B cell (primary cell): ENCODE data around the gene COX10. TPM values are rescaled to one million over a fixed set of nuclear protein-coding genes. Genes with fewer than 3 reads are reported as not detected.

Experiments
- ATAC-seq: fragments of 200-7000 bp; cut with Tn5 transposase; one replicate; pipeline ENCODE4 v1.10.0; 2021; ENCODE audit warnings: low read depth, mild to moderate bottlenecking, moderate number of reproducible peaks, moderate library complexity
- CTCF ChIA-PET: fragments of 350-600 bp; sonication (Branson Sonifier 250); formaldehyde crosslinking; loops from one replicate; lab custom pipeline; 2021; ENCODE audit warnings: antibody characterized with exemption, inconsistent platforms; lab: Charles Lee
- POLR2A ChIA-PET: fragments of 350-600 bp; sonication (Branson Sonifier 250); formaldehyde crosslinking; loops from one replicate; lab custom pipeline; 2021; ENCODE audit warnings: antibody characterized with exemption; lab: Charles Lee
- DNase-seq: peaks from one replicate; pipeline ENCODE4 v3.0.0; 2013
- H2AFZ ChIP-seq: 2 replicates; pipeline ENCODE4 v1.6.1; 2012; ENCODE audit warnings: mild to moderate bottlenecking, low read depth, low read length; ENCODE audit not compliant: insufficient read depth, poor library complexity, severe bottlenecking
- H3K27ac ChIP-seq, 2 donors: 1 replicate in 1 of 2; 2 replicates in 1 of 2; pipeline ENCODE4 v1.5.1; 2012 to 2013; ENCODE audit warnings: low read length in 2 of 2, mild to moderate bottlenecking in 2 of 2, moderate library complexity in 1 of 2
- H3K27me3 ChIP-seq, 4 experiments: fragments of 200-600 bp in 1 of 4; sonication (generic) in 1 of 4; replicated peaks in 1 of 4; 1 replicate in 2 of 4; 2 replicates in 2 of 4; pipeline versions ENCODE4 v1.6.1 to v1.7.0; 2013 to 2016; ENCODE audit warnings: low read length in 3 of 4, mild to moderate bottlenecking in 2 of 4, mixed read lengths in 1 of 4, moderate library complexity in 1 of 4; ENCODE audit not compliant: insufficient read depth in 4 of 4, control insufficient read depth in 3 of 4; ENCODE audit errors: control extremely low read depth in 1 of 4
- H3K36me3 ChIP-seq, 2 experiments: replicated peaks in 1 of 2; 1 replicate in 1 of 2; 2 replicates in 1 of 2; pipeline versions ENCODE4 v1.6.1 to v1.7.1; 2013; ENCODE audit warnings: low read length in 1 of 2; ENCODE audit not compliant: insufficient read depth in 2 of 2, control insufficient read depth in 1 of 2; ENCODE audit errors: control extremely low read depth in 1 of 2, extremely low read depth in 1 of 2
- H3K4me1 ChIP-seq, 2 donors: fragments of 200-600 bp in 1 of 2; sonication (generic) in 1 of 2; 1 replicate in 1 of 2; 2 replicates in 1 of 2; pipeline versions ENCODE4 v1.5.1 to v1.6.1; 2013 to 2017; ENCODE audit warnings: low read length in 2 of 2; ENCODE audit not compliant: control insufficient read depth in 2 of 2, insufficient read depth in 2 of 2
- H3K4me2 ChIP-seq: replicated peaks from 2 replicates; pipeline ENCODE3; 2012; ENCODE audit warnings: mild to moderate bottlenecking, low read depth, low read length; ENCODE audit not compliant: poor library complexity, severe bottlenecking
- H3K4me3 ChIP-seq, 5 experiments: fragments of 200-600 bp in 1 of 5; sonication (generic) in 1 of 5; 1 replicate in 3 of 5; 2 replicates in 2 of 5; pipeline versions ENCODE4 v1.5.1 to v1.7.0; 2011 to 2016; ENCODE audit warnings: low read length in 4 of 5, mild to moderate bottlenecking in 4 of 5, low read depth in 2 of 5, control low read depth in 1 of 5, moderate library complexity in 1 of 5; ENCODE audit not compliant: insufficient read depth in 1 of 5; ENCODE audit errors: control extremely low read depth in 1 of 5, extremely low read depth in 1 of 5
- H3K79me2 ChIP-seq: fragments of 200-600 bp; sonication (generic); one replicate; pipeline ENCODE4 v1.6.0; 2016; ENCODE audit warnings: low read length; ENCODE audit not compliant: control insufficient read depth, insufficient read depth
- H3K9ac ChIP-seq: fragments of 200-600 bp; sonication (generic); 2 replicates; pipeline ENCODE4 v1.6.1; 2017; ENCODE audit warnings: mild to moderate bottlenecking, low read length, moderate library complexity
- H3K9me3 ChIP-seq, 3 donors: one replicate each; pipeline versions ENCODE4 v1.6.1 to v1.7.1; 2013; ENCODE audit warnings: low read length in 2 of 3; ENCODE audit not compliant: control insufficient read depth in 2 of 3, insufficient read depth in 1 of 3; ENCODE audit errors: control extremely low read depth in 1 of 3
- H4K20me1 ChIP-seq: 2 replicates; pipeline ENCODE4 v1.6.0; 2012; ENCODE audit warnings: mild to moderate bottlenecking, low read length; ENCODE audit not compliant: insufficient read depth, control insufficient read depth, poor library complexity, severe bottlenecking
- H3K27ac Mint-ChIP-seq: one replicate; pipeline ENCODE4 v1.8.0; 2021; ENCODE audit warnings: mixed read lengths
- H3K27me3 Mint-ChIP-seq: one replicate; pipeline ENCODE4 v1.8.0; 2021; ENCODE audit warnings: mixed read lengths
- H3K4me1 Mint-ChIP-seq: one replicate; pipeline ENCODE4 v1.8.0; 2021; ENCODE audit warnings: mixed read lengths
- H3K4me3 Mint-ChIP-seq: one replicate; pipeline ENCODE4 v1.8.0; 2021; ENCODE audit warnings: mixed read lengths
- H3K9me3 Mint-ChIP-seq: one replicate; pipeline ENCODE4 v1.8.0; 2022; ENCODE audit warnings: mixed read lengths; ENCODE audit not compliant: insufficient read depth
- EZH2 ChIP-seq: IDR thresholded peaks from 2 replicates; pipeline ENCODE4 v1.6.1; 2012; ENCODE audit warnings: borderline replicate concordance, low read depth, mild to moderate bottlenecking, moderate library complexity, low read length; ENCODE audit not compliant: insufficient read depth, poor library complexity, severe bottlenecking
- WGBS: methylation state at CpG from one replicate; pipeline ENCODE4 v1.1.5; 2013; ENCODE audit warnings: missing lambda C conversion rate; ENCODE audit not compliant: insufficient coverage; 5-methylcytosine and 5-hydroxymethylcytosine counted together
- intact Hi-C: fragments of 100-400 bp; cut with micrococcal nuclease; formaldehyde crosslinking; loops from one replicate; pipeline ENCODE4 v1.10.0; 2022
- polyA plus RNA-seq: library from polyadenylated mRNA; depleted of rRNA; stranded (reverse); fragments of >200 nt; gene quantifications from 2 replicates; pipeline ENCODE4 v1.2.3, GENCODE V29; 2012
- total RNA-seq, 2 donors: library from RNA; stranded (reverse); fragments of 120-200 nt in 1 of 2; gene quantifications; 1 replicate in 1 of 2; 2 replicates in 1 of 2; pipeline versions ENCODE4 v1.2.3 to v1.2.4, GENCODE V29; 2013 to 2022
- TF ChIP-seq, protein P1 (sequence below): fragments of 200-600 bp; IDR thresholded peaks from one replicate; pipeline ENCODE4 v1.8.0; 2022; ENCODE audit warnings: antibody characterized with exemption, mild to moderate bottlenecking

The COX10 gene
- total and polyA plus RNA-seq, 2 donors (not counting 1 experiment from before 2014, with no cell fraction given) = 21.8 to 23.3 TPM

DNA sequence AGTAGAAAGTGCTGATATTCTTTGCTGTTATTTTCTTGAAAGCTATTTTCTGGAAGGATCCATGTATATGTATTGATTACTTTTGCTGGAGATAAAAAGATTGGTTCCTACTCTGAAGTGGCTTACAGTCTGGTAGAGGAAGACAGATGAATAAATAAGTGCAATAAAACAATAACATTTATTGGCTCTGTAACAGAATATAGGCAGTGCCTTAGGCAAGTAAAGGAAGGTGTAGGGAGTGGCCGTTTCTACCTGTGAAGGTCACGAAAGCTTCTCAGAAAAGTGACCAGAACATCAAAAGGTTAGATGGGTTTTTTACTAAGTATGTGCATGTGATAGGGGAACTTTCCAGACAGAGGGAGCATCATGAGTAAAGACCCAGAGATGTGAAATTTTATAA, 43.1 kb downstream of the COX10 start:
- H3K27me3 Mint-ChIP-seq = no peaks in the 10 kb centered on the region
- 94% methylated on average over 2 of the region's 2 CpGs for WGBS
- no peak for DNase-seq
- Histone ChIP-seq H3K4me1 (no peaks in the 10 kb centered on the region), H4K20me1 (no peaks in the 10 kb centered on the region), H3K79me2 (peaks cover 15% of the 10 kb centered on the region), H3K4me3 (no peak overlapping the region), H3K36me3 (no peaks in the 10 kb centered on the region), H3K27ac (no peak overlapping the region), H2AFZ (no peak overlapping the region), H3K9me3 (no peaks in the 10 kb centered on the region), H3K27me3 (no peaks in the 10 kb centered on the region), H3K9ac (no peak overlapping the region), H3K4me2 (no peak overlapping the region)
- POLR2A ChIA-PET = no interaction called here
- CTCF ChIA-PET = no interaction called here
- intact Hi-C loops = no loop called here
- no peak overlapping the region for H3K4me3 Mint-ChIP-seq
- peaks cover 8% of the 10 kb centered on the region for H3K4me1 Mint-ChIP-seq
- no peak for ATAC-seq
- H3K9me3 Mint-ChIP-seq = peaks cover 2% of the 10 kb centered on the region
- no peak overlapping the region for H3K27ac Mint-ChIP-seq
- TF ChIP-seq EZH2 = no peak
- TF ChIP-seq, protein P1, sequence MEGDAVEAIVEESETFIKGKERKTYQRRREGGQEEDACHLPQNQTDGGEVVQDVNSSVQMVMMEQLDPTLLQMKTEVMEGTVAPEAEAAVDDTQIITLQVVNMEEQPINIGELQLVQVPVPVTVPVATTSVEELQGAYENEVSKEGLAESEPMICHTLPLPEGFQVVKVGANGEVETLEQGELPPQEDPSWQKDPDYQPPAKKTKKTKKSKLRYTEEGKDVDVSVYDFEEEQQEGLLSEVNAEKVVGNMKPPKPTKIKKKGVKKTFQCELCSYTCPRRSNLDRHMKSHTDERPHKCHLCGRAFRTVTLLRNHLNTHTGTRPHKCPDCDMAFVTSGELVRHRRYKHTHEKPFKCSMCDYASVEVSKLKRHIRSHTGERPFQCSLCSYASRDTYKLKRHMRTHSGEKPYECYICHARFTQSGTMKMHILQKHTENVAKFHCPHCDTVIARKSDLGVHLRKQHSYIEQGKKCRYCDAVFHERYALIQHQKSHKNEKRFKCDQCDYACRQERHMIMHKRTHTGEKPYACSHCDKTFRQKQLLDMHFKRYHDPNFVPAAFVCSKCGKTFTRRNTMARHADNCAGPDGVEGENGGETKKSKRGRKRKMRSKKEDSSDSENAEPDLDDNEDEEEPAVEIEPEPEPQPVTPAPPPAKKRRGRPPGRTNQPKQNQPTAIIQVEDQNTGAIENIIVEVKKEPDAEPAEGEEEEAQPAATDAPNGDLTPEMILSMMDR = no peak

DNA sequence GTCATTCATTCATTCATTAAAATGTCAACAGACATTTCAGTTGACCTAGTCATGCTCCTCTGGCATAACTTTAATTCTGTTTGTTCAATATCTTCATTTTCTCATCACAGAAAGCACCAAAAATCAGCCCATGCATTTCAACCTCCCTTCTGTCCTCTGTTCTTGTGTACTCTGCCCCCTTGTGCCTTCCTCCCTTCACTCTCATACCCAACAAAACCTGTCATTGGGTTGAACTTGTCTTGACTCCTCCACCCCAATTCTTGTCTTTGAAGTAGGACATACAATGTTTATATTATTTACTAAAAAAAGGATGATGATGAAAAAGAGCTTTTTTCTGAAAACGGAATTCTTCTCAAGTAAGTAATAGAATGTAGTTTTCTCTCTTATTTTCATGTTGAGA, 43.8 kb downstream of the COX10 start:
- no CpG with 5 or more reads among the region's 1 CpG for WGBS
- TF ChIP-seq, protein P1 = no peak
- TF ChIP-seq EZH2 = no peak
- no peak overlapping the region for H3K27ac ChIP-seq
- no peaks in the 10 kb centered on the region for H3K27me3 ChIP-seq
- H3K9me3 ChIP-seq = no peaks in the 10 kb centered on the region
- ChIA-PET CTCF (no interaction called here), POLR2A (no interaction called here)
- no peak overlapping the region for H3K4me2 ChIP-seq
- peaks cover 2% of the 10 kb centered on the region for H3K4me1 Mint-ChIP-seq
- H3K27me3 Mint-ChIP-seq = no peaks in the 10 kb centered on the region
- no peaks in the 10 kb centered on the region for H3K4me1 ChIP-seq
- no peaks in the 10 kb centered on the region for H3K36me3 ChIP-seq
- no peak overlapping the region for H3K4me3 Mint-ChIP-seq
- H2AFZ ChIP-seq = no peak overlapping the region
- no peak overlapping the region for H3K4me3 ChIP-seq
- DNase-seq = no peak
- ATAC-seq = no peak
- peaks cover 2% of the 10 kb centered on the region for H3K9me3 Mint-ChIP-seq
- intact Hi-C loops = no loop called here
- no peak overlapping the region for H3K27ac Mint-ChIP-seq
- no peak overlapping the region for H3K9ac ChIP-seq
- H4K20me1 ChIP-seq = peaks cover 5% of the 10 kb centered on the region
- H3K79me2 ChIP-seq = peaks cover 9% of the 10 kb centered on the region
